HG03354 (cell line): ENCODE measurements around the gene SLCO1B1.
A peak's percentile ranks its signal among the peaks of the same experiment; 100 is the strongest.
"Not testable (repeated sequence)": the region's sequence is repeated elsewhere in the genome, so short reads cannot be mapped to it uniquely, and the experiment has no call there.

Experiments used
- ATAC-seq: cut with Tn5 transposase; IDR thresholded peaks from one replicate; pipeline ENCODE4 v1.9.1; 2021; ENCODE audit warnings: mild to moderate bottlenecking; ENCODE audit not compliant: unreplicated experiment, poor library complexity, severe bottlenecking

SLCO1B1 gene

GRCh38 chr12:21130998-21131397, at the start of gene SLCO1B1:
TSS of gene SLCO1B1 (plus strand) at chr12:21131194. CDS start at chr12:21141575, 10,381 bp downstream.
- ATAC-seq: no peak

- not testable (repeated sequence) for ATAC-seq
These were observed 46.2 kb upstream of the SLCO1B1 start for GRCh38 chr12:21084753-21085152.

- ATAC-seq: no peak
These were observed 19.3 kb upstream of the SLCO1B1 start for GRCh38 chr12:21111732-21112131.

GRCh38 chr12:21113266-21113665, 17.7 kb upstream of the SLCO1B1 start:
- ATAC-seq: no peak

- no peak for ATAC-seq
These were observed 13.0 kb upstream of the SLCO1B1 start for GRCh38 chr12:21117995-21118394.

GRCh38 chr12:21118760-21119159, 12.2 kb upstream of the SLCO1B1 start:
- ATAC-seq: no peak

GRCh38 chr12:21129351-21129750, 1.6 kb upstream of the SLCO1B1 start:
- ATAC-seq: no peak

GRCh38 chr12:21129906-21130305, 1.1 kb upstream of the SLCO1B1 start:
- ATAC-seq: no peak

GRCh38 chr12:21137318-21137999, 6.5 kb downstream of the SLCO1B1 start:
- not testable (repeated sequence) for ATAC-seq

- ATAC-seq: no peak
These were observed 7.0 kb downstream of the SLCO1B1 start for GRCh38 chr12:21138016-21138415.

- no peak for ATAC-seq
These were observed 13.3 kb downstream of the SLCO1B1 start for GRCh38 chr12:21144309-21144708.

GRCh38 chr12:21149861-21150260, 18.9 kb downstream of the SLCO1B1 start:
- ATAC-seq: not testable (repeated sequence)

- ATAC-seq: no peak
These were observed 20.2 kb downstream of the SLCO1B1 start for GRCh38 chr12:21151184-21151583.

- no peak for ATAC-seq
These were observed 24.7 kb downstream of the SLCO1B1 start for GRCh38 chr12:21155522-21156351.

GRCh38 chr12:21165048-21165447, 34.1 kb downstream of the SLCO1B1 start:
- ATAC-seq: no peak

GRCh38 chr12:21169878-21170472, 39.0 kb downstream of the SLCO1B1 start:
- peak; percentile 77 for ATAC-seq

GRCh38 chr12:21172079-21172478, 41.1 kb downstream of the SLCO1B1 start:
- ATAC-seq: no peak

GRCh38 chr12:21183721-21184275, 52.8 kb downstream of the SLCO1B1 start:
- ATAC-seq: no peak

GRCh38 chr12:21190016-21190415, 59.0 kb downstream of the SLCO1B1 start:
- no peak for ATAC-seq

GRCh38 chr12:21214433-21214832, 83.4 kb downstream of the SLCO1B1 start:
- not testable (repeated sequence) for ATAC-seq
